Pulmonary artery endothelial cell (primary cell): ENCODE results near the gene ERH. TPM values are rescaled to one million over a fixed set of nuclear protein-coding genes. Genes with fewer than 3 reads are reported as not detected.

Source experiments
- DNase-seq: peaks from one replicate; pipeline ENCODE4 v3.0.0-alpha.2; 2011; ENCODE audit warnings: low read depth, low spot score
- total RNA-seq: library from RNA; depleted of rRNA; stranded (reverse); fragments of >200 nt; gene quantifications from 2 replicates; pipeline ENCODE4 v1.2.3, GENCODE V29; 2014

ERH gene
- total RNA-seq, 1 donor from 2014 or later, result 183 TPM

- DNase-seq, result no peak
Measured at GRCh38 chr14:69356903-69357543, 41.1 kb downstream of the ERH start.

- no peak for DNase-seq
Measured at GRCh38 chr14:69355607-69356281, 42.4 kb downstream of the ERH start.

GRCh38 chr14:69355154-69355597, 42.9 kb downstream of the ERH start:
- no peak for DNase-seq

GRCh38 chr14:69354383-69355153, 43.5 kb downstream of the ERH start:
- no peak for DNase-seq

GRCh38 chr14:69353168-69353567, 44.9 kb downstream of the ERH start:
- no peak for DNase-seq

GRCh38 chr14:69351911-69352310, 46.2 kb downstream of the ERH start:
- no peak for DNase-seq

- DNase-seq, result no peak
Measured at GRCh38 chr14:69351385-69351784, 46.7 kb downstream of the ERH start.

GRCh38 chr14:69350892-69351291, 47.2 kb downstream of the ERH start:
- DNase-seq, result no peak

GRCh38 chr14:69349091-69349777, 48.9 kb downstream of the ERH start:
- DNase-seq, result no peak

- DNase-seq, result no peak
Measured at GRCh38 chr14:69346710-69347109, 51.4 kb downstream of the ERH start.

GRCh38 chr14:69345402-69345801, 52.7 kb downstream of the ERH start:
- no peak for DNase-seq

- DNase-seq, result no peak
Measured at GRCh38 chr14:69344171-69344570, 53.9 kb downstream of the ERH start.

- no peak for DNase-seq
Measured at GRCh38 chr14:69342928-69343525, 55.1 kb downstream of the ERH start.

GRCh38 chr14:69339426-69339825, 58.7 kb downstream of the ERH start:
- DNase-seq, result no peak

- no peak for DNase-seq
Measured at GRCh38 chr14:69337984-69338383, 60.1 kb downstream of the ERH start.

- DNase-seq, result no peak
Measured at GRCh38 chr14:69335371-69335771, 62.7 kb downstream of the ERH start.

GRCh38 chr14:69334576-69334975, 63.5 kb downstream of the ERH start:
- DNase-seq, result no peak

- DNase-seq, result no peak
Measured at GRCh38 chr14:69333791-69334337, 64.2 kb downstream of the ERH start.

- DNase-seq, result no peak
Measured at GRCh38 chr14:69332782-69333395, 65.2 kb downstream of the ERH start.

GRCh38 chr14:69331206-69331605, 66.9 kb downstream of the ERH start:
- no peak for DNase-seq
